HCT116 (cell line): ENCODE measurements around the gene WHRN. TPM values are rescaled to one million over a fixed set of nuclear protein-coding genes. Genes with fewer than 3 reads are reported as not detected.

Experiments used
- ATAC-seq: fragments of 200-7000 bp; cut with Tn5 transposase; 2 replicates; pipeline ENCODE4 v1.9.1; 2020; ENCODE audit warnings: mild to moderate bottlenecking, moderate library complexity
- BruUV-seq: library from RNA; stranded (reverse); fragments of 400-500 nt; replicated peaks from 2 replicates; lab custom pipeline; 2021; lab: Mats Ljungman, UMichigan
- CTCF ChIA-PET: fragments of 300-600 bp; sonication (Branson Sonifier 250); formaldehyde crosslinking; loops from one replicate; lab custom pipeline; 2021; ENCODE audit warnings: antibody characterized with exemption; lab: Charles Lee
- POLR2A ChIA-PET: fragments of 300-600, 350-600 bp; sonication (Branson Sonifier 250); formaldehyde crosslinking; loops from one replicate; lab custom pipeline; 2021; ENCODE audit warnings: antibody characterized with exemption; lab: Charles Lee
- RAD21 ChIA-PET, 2 experiments: fragments of 300-600 bp; sonication (Branson Sonifier 250); formaldehyde crosslinking; loops; one replicate each; lab custom pipeline; 2023; ENCODE audit warnings: low total read pairs in 2 of 2; ENCODE audit not compliant: uncharacterized antibody in 2 of 2, unreplicated experiment in 2 of 2, low non-redundant PET in 1 of 2; lab: Charles Lee
- DNase-seq: peaks from one replicate; pipeline ENCODE4 v3.0.0-alpha.2; 2010; ENCODE audit warnings: low read depth, low spot score
- H2AFZ ChIP-seq: fragments of 200-600 bp; shearing (Covaris generic), sonication (generic); 2 replicates; pipeline ENCODE4 v1.6.1; 2017; ENCODE audit warnings: low read depth, mixed run types, mixed read lengths, antibody characterized with exemption, low read length; ENCODE audit not compliant: poor library complexity, severe bottlenecking
- H3K27ac ChIP-seq: 2 replicates; pipeline ENCODE4 v1.5.1; 2012; ENCODE audit warnings: low read depth, low read length
- H3K27me3 ChIP-seq: fragments of 200-600 bp; sonication (generic); 2 replicates; pipeline ENCODE4 v1.6.1; 2016; ENCODE audit warnings: mixed run types, low read length, mixed read lengths; ENCODE audit not compliant: insufficient read depth
- H3K36me3 ChIP-seq, 2 experiments: fragments of 200-500 bp in 1 of 2; fragments of 200-600 bp in 1 of 2; sonication (Bioruptor generic) in 1 of 2; sonication (generic) in 1 of 2; 2 replicates each; pipeline versions ENCODE4 v1.5.1 to v1.6.1; 2014 to 2016; ENCODE audit warnings: low read length in 2 of 2, inconsistent platforms in 1 of 2, mixed read lengths in 1 of 2, mixed run types in 1 of 2; ENCODE audit not compliant: insufficient read depth in 2 of 2, control insufficient read depth in 1 of 2
- H3K4me1 ChIP-seq, 2 experiments: fragments of 200-600 bp in 1 of 2; sonication (generic) in 1 of 2; 2 replicates each; pipeline versions ENCODE4 v1.5.1 to v1.6.1; 2012 to 2017; ENCODE audit warnings: low read length in 2 of 2, inconsistent platforms in 1 of 2, mild to moderate bottlenecking in 1 of 2, mixed read lengths in 1 of 2, mixed run types in 1 of 2, moderate library complexity in 1 of 2; ENCODE audit not compliant: insufficient read depth in 2 of 2, control insufficient read depth in 1 of 2
- H3K4me2 ChIP-seq: fragments of 200-600 bp; sonication (generic); 2 replicates; pipeline ENCODE4 v1.6.1; 2017; ENCODE audit warnings: mixed run types, low read length, mixed read lengths
- H3K4me3 ChIP-seq, 2 experiments: fragments of 200-600 bp in 1 of 2; sonication (generic) in 1 of 2; replicated peaks in 1 of 2; 2 replicates each; pipeline ENCODE4 v1.5.1; 2011 to 2016; ENCODE audit warnings: low read length in 2 of 2, control low read depth in 1 of 2, low read depth in 1 of 2, mild to moderate bottlenecking in 1 of 2, mixed read lengths in 1 of 2, mixed run types in 1 of 2
- H3K79me2 ChIP-seq: fragments of 200-600 bp; sonication (generic); 2 replicates; pipeline ENCODE4 v1.6.1; 2017; ENCODE audit warnings: mild to moderate bottlenecking, mixed run types, low read length, moderate library complexity, mixed read lengths; ENCODE audit not compliant: insufficient read depth
- H3K9ac ChIP-seq: fragments of 200-600 bp; sonication (generic); 2 replicates; pipeline ENCODE4 v1.6.1; 2016; ENCODE audit warnings: low read length, mixed read lengths
- H3K9me2 ChIP-seq: fragments of 200-600 bp; sonication (generic), shearing (Covaris generic); 2 replicates; pipeline ENCODE4 v1.6.1; 2017; ENCODE audit warnings: mixed run types, mild to moderate bottlenecking, moderate library complexity; ENCODE audit not compliant: insufficient read depth
- H3K9me3 ChIP-seq, 2 experiments: fragments of 200-500 bp in 1 of 2; fragments of 200-600 bp in 1 of 2; sonication (Bioruptor generic) in 1 of 2; sonication (generic) in 1 of 2; 2 replicates each; pipeline ENCODE4 v1.6.1; 2014 to 2017; ENCODE audit warnings: low read length in 2 of 2, mixed read lengths in 2 of 2, inconsistent platforms in 1 of 2, low read depth in 1 of 2, mild to moderate bottlenecking in 1 of 2, mixed run types in 1 of 2, moderate library complexity in 1 of 2; ENCODE audit not compliant: control insufficient read depth in 1 of 2, insufficient read depth in 1 of 2
- H4K20me1 ChIP-seq: fragments of 200-600 bp; sonication (generic), shearing (Covaris generic); 2 replicates; pipeline ENCODE4 v1.6.1; 2017; ENCODE audit warnings: mixed run types, mild to moderate bottlenecking, moderate library complexity; ENCODE audit not compliant: insufficient read depth
- CTCF ChIP-seq, 3 experiments: fragments of 200-600 bp in 1 of 3; sonication (generic) in 1 of 3; IDR thresholded peaks in 2 of 3; conservative IDR thresholded peaks in 1 of 3; 2 replicates each; pipeline ENCODE4 v1.5.1; 2012 to 2017; ENCODE audit warnings: low read depth in 2 of 3, low read length in 2 of 3, antibody characterized with exemption in 1 of 3, borderline replicate concordance in 1 of 3, control low read depth in 1 of 3, mild to moderate bottlenecking in 1 of 3, mixed read lengths in 1 of 3, mixed run types in 1 of 3, moderate library complexity in 1 of 3; ENCODE audit not compliant: insufficient read depth in 1 of 3
- ELF1 ChIP-seq: IDR thresholded peaks from 2 replicates; pipeline ENCODE4 v1.6.1; 2012; ENCODE audit warnings: low read depth, borderline replicate concordance
- EZH2 ChIP-seq: fragments of 200-600 bp; sonication (generic); IDR thresholded peaks from 2 replicates; pipeline ENCODE4 v1.6.1; 2017; ENCODE audit warnings: antibody characterized with exemption, mixed run types
- EZH2phosphoT487 ChIP-seq: fragments of 200-600 bp; IDR thresholded peaks from 2 replicates; pipeline ENCODE4 v1.6.1; 2018; ENCODE audit warnings: antibody characterized with exemption, borderline replicate concordance
- FOSL1 ChIP-seq: IDR thresholded peaks from 2 replicates; pipeline ENCODE4 v1.6.1; 2012; ENCODE audit warnings: low read depth
- JUND ChIP-seq: IDR thresholded peaks from 2 replicates; pipeline ENCODE4 v1.6.1; 2012
- POLR2A ChIP-seq: IDR thresholded peaks from 2 replicates; pipeline ENCODE4 v1.7.0; 2011; ENCODE audit warnings: borderline replicate concordance; ENCODE audit not compliant: insufficient read depth, insufficient read length; ENCODE audit errors: extremely low read depth
- POLR2AphosphoS5 ChIP-seq: IDR thresholded peaks from 2 replicates; pipeline ENCODE4 v1.6.1; 2011; ENCODE audit warnings: mild to moderate bottlenecking, low read depth, low read length, moderate library complexity
- RAD21 ChIP-seq: IDR thresholded peaks from 2 replicates; pipeline ENCODE4 v1.6.1; 2012; ENCODE audit warnings: low read depth, mild to moderate bottlenecking
- SP1 ChIP-seq: IDR thresholded peaks from 2 replicates; pipeline ENCODE4 v1.6.1; 2012; ENCODE audit warnings: low read depth
- SRF ChIP-seq: IDR thresholded peaks from 2 replicates; pipeline ENCODE4 v1.6.1; 2012; ENCODE audit warnings: low read depth
- TCF7L2 ChIP-seq: IDR thresholded peaks from 2 replicates; pipeline ENCODE4 v1.7.0; 2011; ENCODE audit warnings: borderline replicate concordance, inconsistent platforms; ENCODE audit not compliant: insufficient read depth, insufficient read length; ENCODE audit errors: extremely low read depth
- YY1 ChIP-seq: IDR thresholded peaks from 2 replicates; pipeline ENCODE4 v1.6.1; 2011; ENCODE audit warnings: low read length, low read depth, moderate library complexity, mild to moderate bottlenecking; ENCODE audit not compliant: insufficient replicate concordance; ENCODE audit errors: extremely low read depth
- ZBTB33 ChIP-seq: IDR thresholded peaks from 2 replicates; pipeline ENCODE4 v1.6.1; 2011; ENCODE audit warnings: mild to moderate bottlenecking, low read length, moderate library complexity; ENCODE audit not compliant: insufficient replicate concordance; ENCODE audit errors: extremely low read depth
- ZNF274 ChIP-seq: fragments of 200-500 bp; sonication (Bioruptor generic); IDR thresholded peaks from 2 replicates; pipeline ENCODE4 v1.6.1; 2014; ENCODE audit warnings: mild to moderate bottlenecking, low read depth, low read length, inconsistent platforms
- intact Hi-C: fragments of 100-400 bp; cut with micrococcal nuclease; formaldehyde crosslinking; loops from 2 replicates; pipeline ENCODE4 v1.10.0; 2022
- total RNA-seq: library from RNA; stranded (reverse); gene quantifications from one replicate; pipeline ENCODE4 v1.2.1, GENCODE V29; 2021; ENCODE audit not compliant: unreplicated experiment
- TF ChIP-seq, protein P1 (sequence below): IDR thresholded peaks from 2 replicates; pipeline ENCODE4 v1.6.1; 2012

Gene WHRN
- total RNA-seq, 1 experiment from 2014 or later: 12.8 TPM

DNA sequence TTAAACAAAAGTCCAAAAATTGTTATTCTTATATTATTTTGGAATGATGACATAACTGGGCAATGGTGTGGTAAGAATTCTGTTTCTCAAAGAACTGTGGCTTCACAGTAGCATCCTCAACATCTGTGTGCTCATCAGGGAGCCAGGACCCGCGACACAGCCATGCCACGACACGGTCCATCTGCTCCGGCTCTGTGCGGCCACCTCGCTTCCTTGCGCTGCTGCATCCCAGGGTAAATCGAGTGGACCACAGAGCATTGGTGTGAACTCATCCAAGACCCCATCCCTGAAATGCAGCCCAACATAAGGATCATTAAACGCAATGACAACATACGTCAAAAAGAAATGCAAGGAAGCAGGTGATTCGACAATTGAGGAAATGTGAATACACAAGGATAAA lies 15.3 kb downstream of the WHRN start:
- RAD21 ChIA-PET: no interaction called here
- intact Hi-C loops: loop anchor here (5.0 kb wide), 1 partner anchor 83 kb away; no protein-coding TSS in a partner anchor
- Histone ChIP-seq H3K36me3 (no peaks in the 10 kb centered on the region), H2AFZ (no peak overlapping the region), H3K9me2 (no peaks in the 10 kb centered on the region), H3K79me2 (no peaks in the 10 kb centered on the region), H3K4me3 (no peak overlapping the region), H4K20me1 (no peaks in the 10 kb centered on the region), H3K9ac (no peak overlapping the region), H3K9me3 (no peaks in the 10 kb centered on the region), H3K4me2 (no peak overlapping the region), H3K27me3 (no peaks in the 10 kb centered on the region), H3K27ac (no peak overlapping the region), H3K4me1 (peaks cover 13 to 24% of the 10 kb centered on the region in 2 experiments)
- CTCF ChIA-PET: no interaction called here
- ATAC-seq (no peak), DNase-seq (no peak)
- no peak for TF ChIP-seq FOSL1
- POLR2A ChIA-PET: no interaction called here
- no TSS peak for BruUV-seq

- Histone ChIP-seq H3K9ac (no peak overlapping the region), H2AFZ (no peak overlapping the region), H3K27me3 (no peaks in the 10 kb centered on the region), H3K27ac (no peak overlapping the region), H3K79me2 (no peaks in the 10 kb centered on the region), H3K4me3 (no peak overlapping the region), H3K4me1 (peaks cover 19 to 38% of the 10 kb centered on the region in 2 experiments), H3K9me2 (no peaks in the 10 kb centered on the region), H3K36me3 (no peaks in the 10 kb centered on the region), H3K4me2 (no peak overlapping the region), H3K9me3 (no peaks in the 10 kb centered on the region), H4K20me1 (no peaks in the 10 kb centered on the region)
- POLR2A ChIA-PET: no interaction called here
- no TSS peak for BruUV-seq
- DNase-seq (no peak), ATAC-seq (no peak)
- RAD21 ChIA-PET: no interaction called here
- CTCF ChIA-PET: interaction anchor here (0.7 to 1.1 kb wide), 3 partner anchors 12 to 165 kb away, joined by 3 to 4 read pairs (median 4); no protein-coding TSS in a partner anchor
- intact Hi-C loops: loop anchor here (5.0 kb wide), 1 partner anchor 81 kb away; no protein-coding TSS in a partner anchor
- no peak for TF ChIP-seq RAD21
- TF ChIP-seq ZBTB33: no peak
- TF ChIP-seq, protein P1, sequence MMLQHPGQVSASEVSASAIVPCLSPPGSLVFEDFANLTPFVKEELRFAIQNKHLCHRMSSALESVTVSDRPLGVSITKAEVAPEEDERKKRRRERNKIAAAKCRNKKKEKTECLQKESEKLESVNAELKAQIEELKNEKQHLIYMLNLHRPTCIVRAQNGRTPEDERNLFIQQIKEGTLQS: no peak
- no peak for TF ChIP-seq EZH2phosphoT487
- TF ChIP-seq SP1: no peak
- no peak for TF ChIP-seq POLR2A
- TF ChIP-seq POLR2AphosphoS5: no peak
- no peak for TF ChIP-seq SRF
- no peak for TF ChIP-seq CTCF (IDR thresholded peaks at IDR 0.05 in 2 of 3, conservative IDR thresholded peaks at IDR 0.05 in 1 of 3; ENCODE audit: borderline replicate concordance in 1 of 3, insufficient read depth in 1 of 3, low read depth in 2 of 3, low read length in 2 of 3)
- no peak for TF ChIP-seq YY1
- TF ChIP-seq TCF7L2: no peak
- no peak for TF ChIP-seq EZH2
- TF ChIP-seq ELF1: no peak
- TF ChIP-seq JUND: no peak
- TF ChIP-seq ZNF274: no peak
Observed at GRCh38 chr9:114488398-114489129, 16.7 kb downstream of the WHRN start.
